Esophagus muscularis mucosa (tissue), 4 donors: ENCODE results near the gene GATB. TPM values are rescaled to one million over a fixed set of nuclear protein-coding genes. Genes with fewer than 3 reads are reported as not detected.

Experiments used
- DNase-seq: peaks from one replicate; pipeline ENCODE4 v3.0.0-alpha.2; 2017; ENCODE audit errors: extremely low spot score
- H3K27ac ChIP-seq, 4 donors: fragments of 200-600 bp; sonication (generic); replicated peaks in 1 of 4; 1 replicate in 3 of 4; 2 replicates in 1 of 4; pipeline ENCODE4 v1.5.1; 2016 to 2019; ENCODE audit warnings: mild to moderate bottlenecking in 1 of 4
- H3K27me3 ChIP-seq, 4 donors: fragments of 200-600 bp; sonication (generic); one replicate each; pipeline versions ENCODE4 v1.5.1 to v1.6.0; 2016 to 2019
- H3K36me3 ChIP-seq, 4 donors: fragments of 200-600 bp; sonication (generic); one replicate each; pipeline ENCODE4 v1.5.1; 2016 to 2019
- H3K4me1 ChIP-seq, 4 donors: fragments of 200-600 bp; sonication (generic); one replicate each; pipeline ENCODE4 v1.5.1; 2016 to 2019
- H3K4me3 ChIP-seq, 4 donors: fragments of 200-600 bp; sonication (generic); 1 replicate in 2 of 4; 2 replicates in 2 of 4; pipeline ENCODE4 v1.5.1; 2016 to 2019; ENCODE audit warnings: mild to moderate bottlenecking in 4 of 4, moderate library complexity in 1 of 4
- H3K9me3 ChIP-seq, 4 donors: fragments of 200-600 bp; sonication (generic); 1 replicate in 3 of 4; 2 replicates in 1 of 4; pipeline ENCODE4 v1.5.1; 2016 to 2019
- EP300 ChIP-seq: sonication (generic); formaldehyde crosslinking; IDR thresholded peaks from one replicate; pipeline ENCODE4 v1.6.1; 2017; ENCODE audit warnings: antibody characterized with exemption
- POLR2A ChIP-seq: fragments of 450-650 bp; IDR thresholded peaks from one replicate; pipeline ENCODE4 v1.6.1; 2017; ENCODE audit warnings: antibody characterized with exemption, moderate library complexity, mild to moderate bottlenecking, low read depth
- POLR2AphosphoS5 ChIP-seq, 2 donors: sonication (generic); formaldehyde crosslinking; IDR thresholded peaks; one replicate each; pipeline ENCODE4 v1.6.1; 2017; ENCODE audit warnings: antibody characterized with exemption in 2 of 2
- WGBS: methylation state at CpG from one replicate; pipeline ENCODE4 v1.1.5; 2018; 5-methylcytosine and 5-hydroxymethylcytosine counted together
- intact Hi-C: fragments of 100-400 bp; cut with DNase I; formaldehyde crosslinking; loops from one replicate; pipeline ENCODE4 v1.15.1; 2023
- total RNA-seq, 4 donors: library from RNA; depleted of rRNA; stranded (reverse); fragments of >200 nt; gene quantifications; one replicate each; pipeline versions ENCODE4 v1.1.0 to v1.2.1, GENCODE V29; 2016
- TF ChIP-seq, protein P1 (sequence below), 3 experiments: fragments of 200-600 bp in 2 of 3; fragments of 450-650 bp in 1 of 3; sonication (generic) in 2 of 3; IDR thresholded peaks; one replicate each; pipeline ENCODE4 v1.5.1; 2017 to 2019; ENCODE audit warnings: antibody characterized with exemption in 3 of 3, mild to moderate bottlenecking in 2 of 3, moderate library complexity in 1 of 3

Gene GATB
- total RNA-seq, 4 donors from 2014 or later = 12.4 to 19.9 (median 16.4) TPM

DNA sequence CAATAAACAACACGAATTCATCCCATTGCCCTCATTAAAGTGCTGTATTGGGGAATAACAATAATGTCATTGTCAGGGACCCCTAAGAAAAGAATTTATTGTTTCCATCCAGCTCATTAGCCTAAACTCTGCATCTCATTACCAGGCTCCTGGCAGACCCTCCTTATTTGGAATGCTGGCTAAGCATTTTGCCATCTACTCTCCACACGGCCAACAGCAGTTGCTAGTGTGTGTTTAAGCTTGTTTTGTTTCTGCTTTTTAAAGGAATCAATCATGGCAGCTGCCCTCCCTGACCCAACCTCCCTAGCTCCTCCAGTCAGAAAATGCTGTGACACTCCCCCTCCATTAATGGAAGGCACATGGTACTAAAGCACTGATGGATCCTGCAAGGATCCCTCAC lies 43.5 kb downstream of the GATB start:
- WGBS = 73% methylated on average over 2 of the region's 2 CpGs
- Histone ChIP-seq H3K9me3 (no peaks in the 10 kb centered on the region), H3K27ac (no peak overlapping the region), H3K36me3 (peaks cover 0 to 38% (median 14%) of the 10 kb centered on the region in 4 donors), H3K4me3 (no peak overlapping the region), H3K27me3 (no peaks in the 10 kb centered on the region), H3K4me1 (peaks cover 0 to 3% (median 0%) of the 10 kb centered on the region in 4 donors)
- TF ChIP-seq, protein P1, sequence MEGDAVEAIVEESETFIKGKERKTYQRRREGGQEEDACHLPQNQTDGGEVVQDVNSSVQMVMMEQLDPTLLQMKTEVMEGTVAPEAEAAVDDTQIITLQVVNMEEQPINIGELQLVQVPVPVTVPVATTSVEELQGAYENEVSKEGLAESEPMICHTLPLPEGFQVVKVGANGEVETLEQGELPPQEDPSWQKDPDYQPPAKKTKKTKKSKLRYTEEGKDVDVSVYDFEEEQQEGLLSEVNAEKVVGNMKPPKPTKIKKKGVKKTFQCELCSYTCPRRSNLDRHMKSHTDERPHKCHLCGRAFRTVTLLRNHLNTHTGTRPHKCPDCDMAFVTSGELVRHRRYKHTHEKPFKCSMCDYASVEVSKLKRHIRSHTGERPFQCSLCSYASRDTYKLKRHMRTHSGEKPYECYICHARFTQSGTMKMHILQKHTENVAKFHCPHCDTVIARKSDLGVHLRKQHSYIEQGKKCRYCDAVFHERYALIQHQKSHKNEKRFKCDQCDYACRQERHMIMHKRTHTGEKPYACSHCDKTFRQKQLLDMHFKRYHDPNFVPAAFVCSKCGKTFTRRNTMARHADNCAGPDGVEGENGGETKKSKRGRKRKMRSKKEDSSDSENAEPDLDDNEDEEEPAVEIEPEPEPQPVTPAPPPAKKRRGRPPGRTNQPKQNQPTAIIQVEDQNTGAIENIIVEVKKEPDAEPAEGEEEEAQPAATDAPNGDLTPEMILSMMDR (IDR thresholded peaks at IDR 0.05) = no peak
- TF ChIP-seq EP300 (no peak), POLR2A (no peak), POLR2AphosphoS5 (IDR thresholded peaks at IDR 0.05) (no peak)
- intact Hi-C loops = no loop called here
- DNase-seq = no peak

- 94% methylated on average over 5 of the region's 5 CpGs for WGBS
These were observed 44.5 kb downstream of the GATB start for GRCh38 chr4:151716324-151716723.

DNA sequence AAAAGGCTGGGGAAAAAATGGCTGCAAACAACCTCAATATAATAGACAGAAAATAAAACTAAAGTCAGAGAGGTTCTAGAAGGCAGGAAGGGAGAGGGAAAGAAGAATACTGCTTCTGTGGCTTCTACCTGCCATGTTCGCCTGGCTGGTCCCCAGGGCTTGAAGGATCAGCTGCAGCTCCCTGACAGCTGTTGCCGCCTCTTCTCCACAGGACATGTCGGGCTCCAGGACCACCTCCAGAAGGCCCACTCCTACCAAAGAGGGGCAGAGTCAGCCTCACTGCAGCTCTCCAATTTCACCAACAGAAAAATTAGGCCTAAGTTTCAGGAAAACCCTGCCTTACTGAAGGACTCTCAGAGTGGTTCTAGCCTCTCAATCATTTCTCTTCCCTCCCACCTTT lies 44.9 kb downstream of the GATB start:
- H3K4me1 ChIP-seq = peaks cover 0 to 3% (median 0%) of the 10 kb centered on the region in 4 donors
- no peaks in the 10 kb centered on the region for H3K27me3 ChIP-seq
- DNase-seq = no peak
- WGBS = 75% methylated on average over 3 of the region's 3 CpGs
- H3K4me3 ChIP-seq = no peak overlapping the region
- TF ChIP-seq EP300 = no peak
- no peak for TF ChIP-seq POLR2AphosphoS5 (IDR thresholded peaks at IDR 0.05)
- TF ChIP-seq, protein P1 (IDR thresholded peaks at IDR 0.05) = no peak
- TF ChIP-seq POLR2A = no peak
- H3K27ac ChIP-seq = no peak overlapping the region
- peaks cover 0 to 38% (median 14%) of the 10 kb centered on the region in 4 donors for H3K36me3 ChIP-seq
- no peaks in the 10 kb centered on the region for H3K9me3 ChIP-seq
- intact Hi-C loops = no loop called here

More at GRCh38 chr4:151716324-151716723, 44.5 kb downstream of the GATB start:
- Histone ChIP-seq H3K27me3 (no peaks in the 10 kb centered on the region), H3K27ac (no peak overlapping the region), H3K36me3 (peaks cover 0 to 38% (median 14%) of the 10 kb centered on the region in 4 donors), H3K9me3 (no peaks in the 10 kb centered on the region), H3K4me1 (peaks cover 0 to 3% (median 0%) of the 10 kb centered on the region in 4 donors), H3K4me3 (no peak overlapping the region)
- no peak for DNase-seq
- TF ChIP-seq EP300 (no peak), POLR2A (no peak), POLR2AphosphoS5 (IDR thresholded peaks at IDR 0.05) (no peak)
- TF ChIP-seq, protein P1 (IDR thresholded peaks at IDR 0.05) = no peak
- intact Hi-C loops = no loop called here

DNA sequence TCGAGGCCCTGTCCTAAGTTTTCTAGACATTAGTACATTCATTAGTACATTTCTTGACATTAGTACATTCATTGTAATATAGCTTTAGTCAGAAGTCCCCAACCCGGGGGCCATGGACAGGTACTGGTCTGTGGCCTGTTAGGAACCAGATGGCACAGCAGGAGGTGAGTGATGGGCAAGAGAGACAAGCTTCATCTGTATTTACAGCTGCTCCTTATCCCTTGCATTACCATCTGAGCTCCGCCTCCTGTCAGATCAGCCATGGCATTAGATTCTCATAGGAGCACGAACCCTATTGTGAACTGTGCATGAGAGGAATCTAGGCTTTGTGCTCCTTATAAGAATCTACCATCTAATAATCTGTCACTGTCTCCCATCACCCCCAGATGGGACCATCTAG lies 48.0 kb downstream of the GATB start:
- intact Hi-C loops = no loop called here
- no peak overlapping the region for H3K4me3 ChIP-seq
- no peak for DNase-seq
- H3K4me1 ChIP-seq = no peaks in the 10 kb centered on the region
- peaks cover 4 to 38% (median 14%) of the 10 kb centered on the region in 4 donors for H3K36me3 ChIP-seq
- no peaks in the 10 kb centered on the region for H3K9me3 ChIP-seq
- no peaks in the 10 kb centered on the region for H3K27me3 ChIP-seq
- WGBS = 90% methylated on average over 4 of the region's 4 CpGs
- TF ChIP-seq EP300 (no peak), POLR2AphosphoS5 (IDR thresholded peaks at IDR 0.05) (no peak), POLR2A (no peak)
- TF ChIP-seq, protein P1 (IDR thresholded peaks at IDR 0.05) = no peak
- H3K27ac ChIP-seq = no peak overlapping the region

DNA sequence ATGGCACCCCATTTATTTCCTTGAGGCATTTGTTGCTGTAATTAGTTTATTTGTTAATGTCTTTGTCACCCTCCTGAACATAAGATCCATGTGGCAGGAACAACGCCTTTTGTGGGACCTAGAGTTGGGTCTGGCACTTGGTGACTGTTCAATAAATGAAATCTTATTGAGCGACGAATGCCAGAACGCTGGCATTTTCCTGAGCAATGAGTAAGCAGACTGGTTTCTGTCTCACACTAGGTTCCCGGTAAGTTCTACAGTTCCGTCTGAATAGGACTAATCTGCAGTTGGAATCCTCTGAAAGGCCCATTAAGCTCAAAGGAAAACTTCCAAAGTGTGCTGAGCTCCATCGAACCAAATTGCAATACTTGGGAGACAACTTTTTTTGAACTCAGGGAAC lies 49.2 kb downstream of the GATB start:
- Histone ChIP-seq H3K9me3 (no peaks in the 10 kb centered on the region), H3K4me3 (no peak overlapping the region), H3K36me3 (peaks cover 14 to 44% (median 23%) of the 10 kb centered on the region in 4 donors), H3K4me1 (no peaks in the 10 kb centered on the region), H3K27me3 (no peaks in the 10 kb centered on the region), H3K27ac (no peak overlapping the region)
- TF ChIP-seq POLR2A (no peak), POLR2AphosphoS5 (IDR thresholded peaks at IDR 0.05) (no peak), EP300 (no peak)
- TF ChIP-seq, protein P1 (IDR thresholded peaks at IDR 0.05) = no peak
- no peak for DNase-seq
- intact Hi-C loops = no loop called here
- 90% methylated on average over 7 of the region's 7 CpGs for WGBS
